ENCODE measurements around the gene ATP5F1D.

The ATP5F1D gene

GRCh38 chr19:1276628-1277022 is 35.1 kb downstream of the ATP5F1D start:
- Histone ChIP-seq H3K4me2 (ENCODE audit: low read depth, low read length, poor library complexity, severe bottlenecking) (peak overlapping the region; percentile 98), H2AFZ (ENCODE audit: low read length) (no peak overlapping the region), H3K36me3 (ENCODE audit: insufficient read depth, low read length) (peaks cover 44% of the 10 kb centered on the region; the same call in 1 of the 2 replicates), H3K79me2 (ENCODE audit: insufficient read depth, low read length) (peaks cover 51% of the 10 kb centered on the region), H3K9ac (ENCODE audit: low read depth, low read length, poor library complexity, severe bottlenecking) (peak overlapping the region; percentile 85), H3F3A (ENCODE audit: low read depth) (peaks cover 14% of the 10 kb centered on the region), H3K4me3 (ENCODE audit: low read length, poor library complexity, severe bottlenecking) (peak overlapping the region; percentile 90), H4K20me1 (ENCODE audit: insufficient read depth, low read length, poor library complexity, severe bottlenecking) (peaks cover 46% of the 10 kb centered on the region), H3K4me1 (ENCODE audit: insufficient read depth, low read length, poor library complexity, severe bottlenecking) (peaks cover 23% of the 10 kb centered on the region), H3K9me3 (ENCODE audit: insufficient read depth, low read depth, low read length) (no peaks in the 10 kb centered on the region), H3K9me2 (replicated peaks; ENCODE audit: low read depth, low read length) (no peaks in the 10 kb centered on the region), H3K27me3 (ENCODE audit: insufficient read depth, low read length, poor library complexity, severe bottlenecking) (no peaks in the 10 kb centered on the region)
- no peak for TF ChIP-seq EZH2phosphoT487 (IDR thresholded peaks at IDR 0.05; ENCODE audit: borderline replicate concordance)
- TF ChIP-seq CTCF (conservative IDR thresholded peaks at IDR 0.05; ENCODE audit: low read length), result no peak

DNA sequence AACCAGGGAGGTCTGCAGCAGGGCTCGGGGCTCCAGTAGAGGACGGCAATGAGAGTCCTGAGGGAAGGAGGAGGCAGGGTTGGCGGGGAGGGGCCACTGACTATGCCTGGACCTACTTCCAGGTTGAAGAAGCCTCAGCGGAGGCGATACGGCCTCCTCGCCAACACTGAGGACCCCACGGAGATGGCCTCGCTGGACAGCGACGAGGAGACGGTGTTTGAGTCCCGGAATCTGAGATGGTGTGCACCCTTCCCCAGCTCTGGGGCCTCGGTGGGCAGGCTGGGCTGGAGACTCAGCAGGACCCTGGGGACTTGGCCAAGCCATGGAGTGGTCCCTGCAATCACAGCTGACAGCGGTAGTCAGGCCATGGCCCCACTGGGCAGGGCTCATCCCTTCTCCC is 35.5 kb downstream of the ATP5F1D start:
- Histone ChIP-seq H3K9ac (ENCODE audit: low read depth, low read length, poor library complexity, severe bottlenecking) (peak overlapping the region; percentile 85), H3K36me3 (ENCODE audit: insufficient read depth, low read length) (peaks cover 40% of the 10 kb centered on the region; the same call in 1 of the 2 replicates)

GRCh38 chr19:1278074-1278473 is 36.5 kb downstream of the ATP5F1D start:
- peaks cover 29% of the 10 kb centered on the region; the same call in 1 of the 2 replicates for H3K36me3 ChIP-seq (ENCODE audit: insufficient read depth, low read length)
- no peaks in the 10 kb centered on the region for H3K9me3 ChIP-seq (ENCODE audit: insufficient read depth, low read depth, low read length)
- peaks cover 36% of the 10 kb centered on the region for H3K79me2 ChIP-seq (ENCODE audit: insufficient read depth, low read length)
- no peaks in the 10 kb centered on the region for H3K27me3 ChIP-seq (ENCODE audit: insufficient read depth, low read length, poor library complexity, severe bottlenecking)
- H4K20me1 ChIP-seq (ENCODE audit: insufficient read depth, low read length, poor library complexity, severe bottlenecking), result peaks cover 31% of the 10 kb centered on the region
- no peak overlapping the region for H3K9ac ChIP-seq (ENCODE audit: low read depth, low read length, poor library complexity, severe bottlenecking)
- H3K4me1 ChIP-seq (ENCODE audit: insufficient read depth, low read length, poor library complexity, severe bottlenecking), result peaks cover 10% of the 10 kb centered on the region
- no peak overlapping the region for H3K4me2 ChIP-seq (ENCODE audit: low read depth, low read length, poor library complexity, severe bottlenecking)
- no peak for TF ChIP-seq CTCF (conservative IDR thresholded peaks at IDR 0.05; ENCODE audit: low read length)
- TF ChIP-seq EZH2phosphoT487 (IDR thresholded peaks at IDR 0.05; ENCODE audit: borderline replicate concordance), result no peak
- no peaks in the 10 kb centered on the region for H3K9me2 ChIP-seq (replicated peaks; ENCODE audit: low read depth, low read length)
- no peak overlapping the region for H3K4me3 ChIP-seq (ENCODE audit: low read length, poor library complexity, severe bottlenecking)
- peaks cover 7% of the 10 kb centered on the region; the same call in 1 of the 2 replicates for H3F3A ChIP-seq (ENCODE audit: low read depth)
- H2AFZ ChIP-seq (ENCODE audit: low read length), result no peak overlapping the region

More for the DNA sequence above, 35.5 kb downstream of the ATP5F1D start:
- H3K4me3 ChIP-seq (ENCODE audit: low read length, poor library complexity, severe bottlenecking), result peak overlapping the region; percentile 90
- no peaks in the 10 kb centered on the region for H3K27me3 ChIP-seq (ENCODE audit: insufficient read depth, low read length, poor library complexity, severe bottlenecking)
- peaks cover 13% of the 10 kb centered on the region for H3F3A ChIP-seq (ENCODE audit: low read depth)
- peak overlapping the region; percentile 98 for H3K4me2 ChIP-seq (ENCODE audit: low read depth, low read length, poor library complexity, severe bottlenecking)
- H3K79me2 ChIP-seq (ENCODE audit: insufficient read depth, low read length), result peaks cover 46% of the 10 kb centered on the region
- H3K4me1 ChIP-seq (ENCODE audit: insufficient read depth, low read length, poor library complexity, severe bottlenecking), result peaks cover 18% of the 10 kb centered on the region
- no peak for TF ChIP-seq CTCF (conservative IDR thresholded peaks at IDR 0.05; ENCODE audit: low read length)
- no peak for TF ChIP-seq EZH2phosphoT487 (IDR thresholded peaks at IDR 0.05; ENCODE audit: borderline replicate concordance)
- no peaks in the 10 kb centered on the region for H3K9me2 ChIP-seq (replicated peaks; ENCODE audit: low read depth, low read length)
- H4K20me1 ChIP-seq (ENCODE audit: insufficient read depth, low read length, poor library complexity, severe bottlenecking), result peaks cover 41% of the 10 kb centered on the region
- no peak overlapping the region for H2AFZ ChIP-seq (ENCODE audit: low read length)
- no peaks in the 10 kb centered on the region for H3K9me3 ChIP-seq (ENCODE audit: insufficient read depth, low read depth, low read length)

Data from Loucy (cell line).